T-helper 17 cell (primary cell): Measurements from ENCODE around the gene APCDD1. TPM values are rescaled to one million over a fixed set of nuclear protein-coding genes. Genes with fewer than 3 reads are reported as not detected.
"Not testable (repeated sequence)": the region's sequence is repeated elsewhere in the genome, so short reads cannot be mapped to it uniquely, and the experiment has no call there.

Source experiments
- ATAC-seq: fragments of 150-1000 bp; cut with Tn5 transposase; 2 replicates; pipeline ENCODE4 v1.10.0; 2021; ENCODE audit warnings: mild to moderate bottlenecking, moderate library complexity
- DNase-seq, 3 donors: peaks; one replicate each; pipeline versions ENCODE4 v3.0.0 to v3.0.0-alpha.2; 2020 to 2021
- H3K9me3 ChIP-seq: one replicate; pipeline ENCODE4 v1.7.0; 2013; ENCODE audit warnings: low read length, mild to moderate bottlenecking; ENCODE audit not compliant: control insufficient read depth, poor library complexity, severe bottlenecking
- H3K27ac Mint-ChIP-seq: one replicate; pipeline ENCODE4 v1.8.0; 2022; ENCODE audit warnings: mild to moderate bottlenecking, moderate library complexity, mixed read lengths
- H3K27me3 Mint-ChIP-seq: one replicate; pipeline ENCODE4 v1.8.0; 2022; ENCODE audit warnings: mixed read lengths
- H3K36me3 Mint-ChIP-seq: one replicate; pipeline ENCODE4 v1.8.0; 2022; ENCODE audit warnings: low read depth, mixed read lengths
- H3K4me1 Mint-ChIP-seq: one replicate; pipeline ENCODE4 v1.8.0; 2022; ENCODE audit warnings: mild to moderate bottlenecking, mixed read lengths
- H3K4me3 Mint-ChIP-seq: one replicate; pipeline ENCODE4 v1.8.0; 2022; ENCODE audit warnings: mild to moderate bottlenecking, moderate library complexity, mixed read lengths
- total RNA-seq, 4 donors: library from RNA in 2 of 4; stranded (reverse) in 2 of 4; gene quantifications; one replicate each; pipeline ENCODE4 v1.2.3 and lab custom pipeline; 2022 to 2026

APCDD1 gene
- total RNA-seq, 2 donors from 2014 or later = not detected

- peaks cover 1% of the 10 kb centered on the region for H3K4me1 Mint-ChIP-seq
Measured at GRCh38 chr18:10495936-10496335, 41.5 kb downstream of the APCDD1 start.

DNA sequence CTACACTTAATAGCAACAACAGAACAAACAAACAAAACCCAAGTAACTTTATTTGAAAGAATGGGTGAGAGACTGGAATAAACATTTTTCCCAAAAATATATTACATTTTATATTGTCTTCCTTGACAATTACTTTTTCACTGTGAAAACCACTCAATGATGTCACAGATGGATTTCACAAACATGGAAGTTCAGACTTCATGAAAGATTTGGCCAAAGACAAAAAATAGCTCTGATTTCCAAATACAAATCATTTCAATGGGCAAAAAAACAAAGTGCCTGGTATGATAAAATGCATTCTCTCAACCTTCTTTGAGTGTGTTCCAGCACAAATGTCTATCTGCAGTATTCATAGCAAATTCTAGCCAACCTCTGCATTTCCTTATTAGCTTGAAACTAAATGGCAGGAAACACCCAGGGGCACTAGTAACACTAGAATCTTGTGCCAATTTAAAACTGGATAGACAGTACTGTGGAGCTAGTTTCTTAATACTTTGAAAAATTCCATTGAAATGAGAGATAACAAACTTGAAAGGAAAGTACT lies 42.8 kb downstream of the APCDD1 start:
- no peak for ATAC-seq
- Mint-ChIP-seq H3K36me3 (no peaks in the 10 kb centered on the region), H3K4me1 (no peaks in the 10 kb centered on the region), H3K4me3 (no peak overlapping the region), H3K27me3 (peaks cover 45% of the 10 kb centered on the region), H3K27ac (no peak overlapping the region)
- no peak for DNase-seq
- no peaks in the 10 kb centered on the region for H3K9me3 ChIP-seq

More at GRCh38 chr18:10495936-10496335, 41.5 kb downstream of the APCDD1 start:
- DNase-seq (no peak), ATAC-seq (no peak)
- H3K27ac Mint-ChIP-seq = no peak overlapping the region
- H3K9me3 ChIP-seq = no peaks in the 10 kb centered on the region
- H3K4me3 Mint-ChIP-seq = no peak overlapping the region
- H3K27me3 Mint-ChIP-seq = peaks cover 33% of the 10 kb centered on the region
- H3K36me3 Mint-ChIP-seq = no peaks in the 10 kb centered on the region

- DNase-seq = no peak
Measured at GRCh38 chr18:10499230-10499629, 44.8 kb downstream of the APCDD1 start.

GRCh38 chr18:10500038-10500437 lies 45.6 kb downstream of the APCDD1 start:
- H3K36me3 Mint-ChIP-seq = peaks cover 4% of the 10 kb centered on the region
- H3K4me1 Mint-ChIP-seq = no peaks in the 10 kb centered on the region
- DNase-seq (no peak), ATAC-seq (no peak)
- H3K27ac Mint-ChIP-seq = no peak overlapping the region
- H3K27me3 Mint-ChIP-seq = peaks cover 49% of the 10 kb centered on the region
- H3K4me3 Mint-ChIP-seq = no peak overlapping the region
- no peaks in the 10 kb centered on the region for H3K9me3 ChIP-seq

More at GRCh38 chr18:10499230-10499629, 44.8 kb downstream of the APCDD1 start:
- no peak overlapping the region for H3K27ac Mint-ChIP-seq
- no peaks in the 10 kb centered on the region for H3K4me1 Mint-ChIP-seq
- H3K27me3 Mint-ChIP-seq = peaks cover 55% of the 10 kb centered on the region
- H3K4me3 Mint-ChIP-seq = no peak overlapping the region
- no peaks in the 10 kb centered on the region for H3K9me3 ChIP-seq
- no peak for ATAC-seq
- H3K36me3 Mint-ChIP-seq = peaks cover 4% of the 10 kb centered on the region

GRCh38 chr18:10504723-10505122 lies 50.3 kb downstream of the APCDD1 start:
- Mint-ChIP-seq H3K4me1 (no peaks in the 10 kb centered on the region), H3K4me3 (no peak overlapping the region), H3K36me3 (peaks cover 4% of the 10 kb centered on the region), H3K27ac (no peak overlapping the region), H3K27me3 (peaks cover 23% of the 10 kb centered on the region)
- DNase-seq = no peak
- H3K9me3 ChIP-seq = peaks cover 3% of the 10 kb centered on the region
- no peak for ATAC-seq

DNA sequence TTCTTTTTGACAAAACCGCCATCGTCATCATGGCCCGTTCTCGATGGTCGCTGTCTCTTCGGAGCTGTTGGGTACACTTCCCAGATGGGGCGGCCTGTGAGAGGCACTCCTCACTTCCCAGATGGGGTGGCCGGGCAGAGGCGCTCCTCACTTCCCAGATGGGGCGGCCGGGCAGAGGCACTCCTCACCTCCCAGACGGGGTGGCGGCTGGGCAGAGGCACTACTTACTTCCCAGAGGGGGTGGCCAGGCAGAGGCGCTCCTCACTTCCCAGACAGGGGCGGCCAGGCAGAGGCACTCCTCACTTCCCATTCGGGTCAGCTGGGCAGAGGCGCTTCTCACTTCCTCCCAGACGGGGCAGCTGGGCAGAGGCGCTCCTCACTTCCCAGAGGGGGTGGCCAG lies 51.5 kb downstream of the APCDD1 start:
- H3K27ac Mint-ChIP-seq, ATAC-seq, H3K4me1 Mint-ChIP-seq, H3K4me3 Mint-ChIP-seq, H3K9me3 ChIP-seq, H3K36me3 Mint-ChIP-seq, DNase-seq: not testable (repeated sequence)
- H3K27me3 Mint-ChIP-seq = peaks cover 27% of the 10 kb centered on the region

DNA sequence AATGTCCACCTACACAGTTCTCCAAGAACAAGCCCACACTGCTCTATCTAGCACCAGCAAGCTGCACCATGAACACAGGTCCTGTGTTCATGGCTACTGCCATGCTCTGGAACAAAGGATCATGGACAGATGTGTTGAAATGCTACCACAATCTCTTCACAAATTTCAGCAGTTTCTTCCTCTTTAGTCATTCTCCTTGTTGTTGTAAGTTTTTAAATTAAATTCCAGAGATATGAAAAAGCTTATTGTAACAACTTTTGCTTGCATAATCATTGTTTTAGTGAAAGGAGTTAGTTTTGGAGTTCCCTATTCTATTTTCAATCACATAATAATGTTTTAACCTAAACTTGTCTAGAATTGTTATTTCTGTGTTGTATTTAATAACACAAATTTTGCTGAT lies 54.2 kb downstream of the APCDD1 start:
- ATAC-seq (no peak), DNase-seq (no peak)
- peaks cover 23% of the 10 kb centered on the region for H3K27me3 Mint-ChIP-seq
- peaks cover 3% of the 10 kb centered on the region for H3K9me3 ChIP-seq
- H3K4me1 Mint-ChIP-seq = no peaks in the 10 kb centered on the region
- no peak overlapping the region for H3K4me3 Mint-ChIP-seq
- H3K27ac Mint-ChIP-seq = no peak overlapping the region
- H3K36me3 Mint-ChIP-seq = peaks cover 2% of the 10 kb centered on the region

- ATAC-seq (no peak), DNase-seq (no peak)
- Mint-ChIP-seq H3K4me1 (no peaks in the 10 kb centered on the region), H3K36me3 (peaks cover 5% of the 10 kb centered on the region), H3K4me3 (no peak overlapping the region), H3K27ac (no peak overlapping the region), H3K27me3 (peaks cover 48% of the 10 kb centered on the region)
- peaks cover 3% of the 10 kb centered on the region for H3K9me3 ChIP-seq
Measured at GRCh38 chr18:10511236-10511635, 56.8 kb downstream of the APCDD1 start.

DNA sequence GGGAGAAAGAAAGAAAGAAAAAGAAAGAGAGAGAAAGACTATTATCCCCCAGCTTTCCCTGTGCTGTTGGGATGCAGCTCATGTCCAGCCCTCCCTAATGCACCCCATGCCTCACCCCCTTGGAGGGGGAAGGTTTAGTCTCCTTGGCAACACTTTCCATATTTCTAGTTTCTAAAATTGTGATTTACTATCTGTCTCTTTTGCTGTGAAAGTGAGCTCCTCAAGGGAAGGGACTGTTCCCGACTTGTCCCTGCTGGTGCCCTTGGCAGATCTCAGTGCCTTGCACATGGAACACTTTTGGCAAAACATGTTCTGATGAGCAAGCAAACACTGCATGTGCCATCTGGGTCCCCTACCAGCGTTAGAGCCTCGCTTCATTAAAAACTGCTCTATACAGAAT lies 59.6 kb downstream of the APCDD1 start:
- no peak for ATAC-seq
- peaks cover under 1% of the 10 kb centered on the region for H3K4me1 Mint-ChIP-seq
- H3K27me3 Mint-ChIP-seq = peaks cover 75% of the 10 kb centered on the region
- H3K9me3 ChIP-seq = no peaks in the 10 kb centered on the region
- no peak for DNase-seq
- peaks cover 7% of the 10 kb centered on the region for H3K36me3 Mint-ChIP-seq
- H3K4me3 Mint-ChIP-seq = no peak overlapping the region
- no peak overlapping the region for H3K27ac Mint-ChIP-seq

DNA sequence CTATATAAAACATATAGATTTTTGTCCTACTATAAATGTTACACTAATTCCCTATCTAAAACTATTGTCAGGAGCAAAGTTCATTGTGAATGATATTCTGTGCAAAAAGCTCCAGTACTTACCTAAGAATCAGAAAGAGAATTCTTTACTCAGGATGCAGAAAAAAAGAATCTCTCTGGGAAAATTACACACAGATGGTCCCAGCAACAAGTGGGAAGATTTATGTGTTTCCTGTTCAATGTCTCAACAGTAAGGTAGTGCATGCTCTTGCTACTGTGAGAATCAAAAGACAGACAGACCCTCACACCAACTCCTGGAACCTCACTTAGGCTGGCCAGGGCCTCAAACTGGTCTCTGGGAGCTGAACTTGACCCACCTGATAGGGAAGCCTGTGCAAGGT lies 60.2 kb downstream of the APCDD1 start:
- no peak overlapping the region for H3K27ac Mint-ChIP-seq
- no peaks in the 10 kb centered on the region for H3K9me3 ChIP-seq
- ATAC-seq (no peak), DNase-seq (no peak)
- H3K4me3 Mint-ChIP-seq = no peak overlapping the region
- H3K4me1 Mint-ChIP-seq = peaks cover 3% of the 10 kb centered on the region
- H3K27me3 Mint-ChIP-seq = peaks cover 80% of the 10 kb centered on the region
- peaks cover 7% of the 10 kb centered on the region for H3K36me3 Mint-ChIP-seq

DNA sequence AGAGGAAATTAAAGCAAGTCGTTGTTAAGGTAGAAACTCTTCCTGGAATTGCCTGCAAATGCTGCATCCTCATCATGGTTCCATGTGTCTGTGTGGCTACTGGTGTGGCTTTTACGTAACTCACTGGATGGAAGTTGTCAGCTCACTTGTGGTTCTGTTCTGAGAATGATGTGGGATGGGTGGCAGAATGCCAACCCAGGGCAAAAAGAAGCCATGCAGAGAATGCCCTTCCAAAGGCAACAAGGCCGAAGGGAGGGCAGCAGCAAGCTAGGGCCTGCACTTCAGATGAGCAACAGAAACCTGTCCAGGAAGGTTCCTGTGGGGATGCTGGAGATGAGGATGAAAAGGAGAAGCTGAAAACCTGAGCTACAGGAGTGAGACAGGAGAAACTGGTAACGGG lies 61.0 kb downstream of the APCDD1 start:
- no peaks in the 10 kb centered on the region for H3K9me3 ChIP-seq
- H3K36me3 Mint-ChIP-seq = peaks cover 7% of the 10 kb centered on the region
- no peak for ATAC-seq
- peaks cover 85% of the 10 kb centered on the region for H3K27me3 Mint-ChIP-seq
- peaks cover 6% of the 10 kb centered on the region for H3K4me1 Mint-ChIP-seq
- no peak overlapping the region for H3K4me3 Mint-ChIP-seq
- H3K27ac Mint-ChIP-seq = no peak overlapping the region
- DNase-seq = no peak

DNA sequence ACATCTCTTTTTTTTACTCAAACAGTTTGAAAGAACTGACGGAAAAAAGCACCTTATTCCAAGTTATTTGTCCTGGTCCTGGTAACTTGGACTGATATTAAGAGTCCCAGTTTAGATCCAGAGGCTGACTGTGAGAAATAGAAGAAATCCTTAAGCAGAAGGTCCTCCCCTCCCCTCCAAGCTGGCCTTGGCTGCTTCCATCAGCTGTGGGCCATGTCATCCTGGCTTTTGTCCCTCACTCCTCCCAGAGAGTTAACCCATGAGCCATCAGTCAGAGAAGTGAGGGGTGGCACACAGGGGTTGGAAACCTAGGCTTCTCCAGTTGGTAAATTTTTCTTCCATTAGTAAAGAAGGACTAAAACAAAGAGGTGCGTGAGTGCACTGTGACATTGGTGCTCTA lies 61.6 kb downstream of the APCDD1 start:
- H3K9me3 ChIP-seq = no peaks in the 10 kb centered on the region
- Mint-ChIP-seq H3K27ac (no peak overlapping the region), H3K36me3 (peaks cover 7% of the 10 kb centered on the region), H3K4me3 (no peak overlapping the region), H3K4me1 (peaks cover 6% of the 10 kb centered on the region), H3K27me3 (peaks cover 78% of the 10 kb centered on the region)
- DNase-seq (no peak), ATAC-seq (no peak)

DNA sequence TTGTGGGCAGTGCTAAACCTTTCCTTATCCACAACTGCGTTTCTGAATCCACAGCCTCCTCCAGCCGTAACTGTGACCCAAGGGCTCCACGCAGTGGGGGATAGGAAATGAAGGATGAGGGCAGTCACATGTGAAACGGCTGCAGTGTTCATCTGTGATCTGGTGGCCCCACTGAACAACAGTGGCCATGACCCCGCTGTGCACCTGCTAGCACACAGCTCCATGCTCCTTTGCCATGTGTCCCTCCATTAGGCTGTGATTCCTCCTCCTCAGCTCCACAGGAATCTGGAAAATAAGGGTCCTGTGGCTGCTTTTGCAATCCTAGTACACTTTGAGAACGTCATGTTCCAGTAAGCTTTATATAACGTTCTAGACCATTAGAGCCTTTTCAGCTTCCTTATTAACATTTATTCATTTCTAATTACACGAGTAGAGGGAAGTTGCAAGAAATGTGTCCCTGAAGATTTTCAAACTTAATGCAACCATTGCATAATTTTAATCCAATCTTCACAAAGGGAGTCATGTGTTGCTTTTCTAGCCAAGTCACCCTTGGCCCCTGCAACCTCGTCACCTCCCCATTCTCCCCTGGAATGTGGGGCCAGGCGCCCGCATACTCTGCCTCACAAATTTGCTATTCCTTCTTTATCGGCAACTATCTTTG lies 64.3 kb downstream of the APCDD1 start:
- no peaks in the 10 kb centered on the region for H3K9me3 ChIP-seq
- H3K4me1 Mint-ChIP-seq = peaks cover 9% of the 10 kb centered on the region
- H3K27me3 Mint-ChIP-seq = peaks cover 67% of the 10 kb centered on the region
- ATAC-seq (no peak), DNase-seq (no peak)
- H3K27ac Mint-ChIP-seq = no peak overlapping the region
- H3K36me3 Mint-ChIP-seq = peaks cover 4% of the 10 kb centered on the region
- H3K4me3 Mint-ChIP-seq = no peak overlapping the region

DNA sequence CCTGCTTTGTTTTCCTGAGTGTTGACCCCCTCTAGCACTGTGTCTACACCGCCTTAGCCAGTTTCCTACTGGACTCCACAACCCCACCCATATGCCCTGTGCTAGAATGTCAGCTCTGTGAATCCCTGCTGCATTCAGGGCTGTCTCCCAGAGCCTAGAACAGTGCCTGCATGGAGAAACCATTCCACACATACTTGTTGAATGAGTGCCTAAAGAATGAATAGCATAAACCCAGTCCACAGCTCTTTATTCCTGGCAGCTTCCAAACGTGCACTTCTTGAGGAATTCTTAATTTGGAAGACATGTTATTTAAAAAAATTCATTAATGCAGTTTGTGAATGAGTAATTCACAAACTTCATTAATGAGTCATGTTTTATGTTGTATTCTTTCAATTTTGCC lies 64.9 kb downstream of the APCDD1 start:
- Mint-ChIP-seq H3K27me3 (peaks cover 61% of the 10 kb centered on the region), H3K27ac (no peak overlapping the region), H3K4me3 (no peak overlapping the region), H3K36me3 (peaks cover 2% of the 10 kb centered on the region), H3K4me1 (peaks cover 10% of the 10 kb centered on the region)
- DNase-seq (no peak), ATAC-seq (no peak)
- no peaks in the 10 kb centered on the region for H3K9me3 ChIP-seq
